ENCODE data around the gene LMF1. TPM values are rescaled to one million over a fixed set of nuclear protein-coding genes. Genes with fewer than 3 reads are reported as not detected.

Gene LMF1
- total and polyA plus RNA-seq, 2 of the 4 experiments (the other 2 are of a cell fraction) = 7.7 to 13.1 TPM

DNA sequence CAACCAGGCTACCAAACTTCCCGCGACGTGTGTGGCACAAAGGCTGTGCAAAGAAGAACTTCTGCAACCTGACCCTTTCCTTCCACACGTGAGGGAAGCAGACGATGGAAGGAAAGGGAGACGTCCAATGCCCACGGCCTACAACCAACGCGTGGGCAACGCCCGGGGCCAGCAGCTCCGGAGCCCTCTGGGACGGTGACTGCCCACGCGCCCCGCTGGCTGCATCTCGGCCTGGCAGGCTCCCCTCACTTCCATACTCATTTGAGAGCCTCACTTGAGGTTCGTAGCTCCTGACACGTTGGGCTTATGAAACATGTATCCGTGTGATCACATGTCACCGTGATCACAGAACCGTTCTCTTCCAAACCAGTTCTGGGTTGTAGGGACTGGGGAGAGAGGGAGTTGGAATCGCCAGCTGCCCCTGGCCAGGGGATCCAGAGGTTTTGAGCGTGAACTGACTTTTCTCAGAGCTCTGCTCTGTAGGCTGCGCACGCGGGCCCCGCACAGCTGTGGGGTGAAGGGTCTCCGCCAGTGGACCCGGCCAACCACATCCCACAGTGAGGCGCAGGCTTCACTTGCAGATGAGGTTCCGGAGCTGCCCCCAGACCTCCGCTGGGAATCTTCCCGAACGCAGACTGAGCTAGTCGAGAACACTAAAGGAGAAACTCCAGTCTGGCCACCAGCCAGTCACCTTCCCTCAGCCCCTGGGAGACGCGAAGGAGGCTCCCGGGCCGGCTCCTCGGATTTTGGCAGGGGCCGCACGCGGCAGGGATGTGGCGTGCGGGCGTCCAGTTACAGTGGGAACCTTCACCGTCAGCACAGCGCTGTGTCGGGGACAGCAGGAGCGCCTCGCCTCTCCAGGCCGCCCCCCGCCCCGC is 1.0 kb downstream of the LMF1 start (continued):
- TF ChIP-seq SMC3 (IDR thresholded peaks at IDR 0.05; ENCODE audit: low read depth, low read length) = no peak
- TF ChIP-seq POLR2A (IDR thresholded peaks at IDR 0.05; ENCODE audit: low read depth, low read length) = no peak
- no peak for TF ChIP-seq FOS (IDR thresholded peaks at IDR 0.05; ENCODE audit: low read depth, low read length)

DNA sequence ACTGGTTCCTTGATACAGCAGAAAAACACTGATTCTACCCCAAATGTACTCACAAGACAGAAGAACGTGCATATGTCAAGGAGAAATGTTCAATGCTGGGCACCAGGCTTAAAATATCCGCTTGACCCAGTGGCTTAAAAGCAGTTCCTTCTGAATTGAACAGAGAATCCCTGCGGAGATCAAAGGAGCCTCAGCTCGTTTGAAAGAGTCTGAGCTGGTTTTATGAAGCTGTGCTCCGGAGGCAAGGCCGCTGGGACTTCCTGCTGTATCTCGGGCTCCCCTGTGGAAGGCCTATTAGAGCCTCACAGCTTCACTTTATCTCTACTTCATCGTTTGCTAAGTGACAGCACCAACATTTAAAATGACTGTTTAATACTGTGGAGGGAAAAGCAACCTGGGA is 2.2 kb downstream of the LMF1 start:
- Histone ChIP-seq H4K91ac (ENCODE audit: insufficient read depth, low read depth, low read length) (no peak overlapping the region), H4K5ac (ENCODE audit: low read depth, low read length) (no peak overlapping the region), H2AK9ac (replicated peaks; ENCODE audit: low read depth, low read length, poor library complexity) (no peak overlapping the region), H4K20me1 (ENCODE audit: insufficient read depth, low read length) (0 out of 2 replicates have a peak, but pooled peaks cover under 1% of the 10 kb centered on the region), H2AFZ (replicated peaks; ENCODE audit: low read length, poor library complexity) (no peak overlapping the region), H3K36me3 (ENCODE audit: control insufficient read depth, insufficient read depth, low read length) (peaks cover 12% of the 10 kb centered on the region; the same call in 1 of the 2 replicates), H3K56ac (ENCODE audit: extremely low read depth, insufficient read depth, low read length) (no peak overlapping the region), H3K9me3 (ENCODE audit: control insufficient read depth, insufficient read depth, low read length) (peaks cover 12% of the 10 kb centered on the region; the same call in 1 of the 2 replicates), H3K27me3 (ENCODE audit: control insufficient read depth, insufficient read depth, low read length) (peaks cover 10% of the 10 kb centered on the region; the same call in 1 of the 2 replicates), H3K9ac (ENCODE audit: low read depth, low read length) (no peak overlapping the region), H4K8ac (ENCODE audit: low read depth in 2 of 2, low read length in 2 of 2) (no peak overlapping the region), H3K4ac (ENCODE audit: low read depth, low read length) (no peak overlapping the region), H2BK5ac (ENCODE audit: low read depth, low read length, poor library complexity, severe bottlenecking) (no peak overlapping the region), H3K79me1 (ENCODE audit: low read depth in 1 of 2, low read length in 2 of 2) (peaks cover 11 to 14% of the 10 kb centered on the region in 2 experiments), H3K23ac (ENCODE audit: low read depth, low read length) (no peak overlapping the region), H2BK15ac (ENCODE audit: low read depth, low read length) (no peak overlapping the region), H3K14ac (replicated peaks; ENCODE audit: low read depth, low read length) (no peak overlapping the region), H3K9me1 (ENCODE audit: insufficient read depth, low read length) (peaks cover 7% of the 10 kb centered on the region), H3K27ac (ENCODE audit: insufficient read depth, low read length) (no peak overlapping the region), H3K4me2 (ENCODE audit: low read depth, low read length) (no peak overlapping the region), H3K18ac (ENCODE audit: low read depth, low read length) (no peak overlapping the region), H2BK120ac (ENCODE audit: low read depth, low read length) (no peak overlapping the region), H3K4me1 (ENCODE audit: control insufficient read depth, insufficient read depth, low read length) (peaks cover 8% of the 10 kb centered on the region), H3K4me3 (ENCODE audit: insufficient read depth, low read depth, low read length) (no peak overlapping the region), H2BK20ac (ENCODE audit: low read depth, low read length) (no peak overlapping the region), H2AK5ac (ENCODE audit: low read depth, low read length) (no peak overlapping the region)
- 57% methylated on average over 3 of the region's 8 CpGs; no CpG with 5 or more reads in 1 of the 2 experiments for WGBS, 2 experiments (ENCODE audit: extremely low coverage in 2 of 2, insufficient read length in 1 of 2)
- ChIA-PET CTCF (no interaction called here), POLR2A (ENCODE audit: unreplicated experiment) (no interaction called here)
- TF ChIP-seq, protein P1, sequence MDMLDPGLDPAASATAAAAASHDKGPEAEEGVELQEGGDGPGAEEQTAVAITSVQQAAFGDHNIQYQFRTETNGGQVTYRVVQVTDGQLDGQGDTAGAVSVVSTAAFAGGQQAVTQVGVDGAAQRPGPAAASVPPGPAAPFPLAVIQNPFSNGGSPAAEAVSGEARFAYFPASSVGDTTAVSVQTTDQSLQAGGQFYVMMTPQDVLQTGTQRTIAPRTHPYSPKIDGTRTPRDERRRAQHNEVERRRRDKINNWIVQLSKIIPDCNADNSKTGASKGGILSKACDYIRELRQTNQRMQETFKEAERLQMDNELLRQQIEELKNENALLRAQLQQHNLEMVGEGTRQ (IDR thresholded peaks at IDR 0.05; ENCODE audit: low read depth, low read length) = no peak
- TF ChIP-seq SMC3 (IDR thresholded peaks at IDR 0.05; ENCODE audit: low read depth, low read length) (no peak), MAFK (IDR thresholded peaks at IDR 0.05; ENCODE audit: low read depth, low read length) (no peak), CHD1 (IDR thresholded peaks at IDR 0.05; ENCODE audit: low read depth, low read length) (no peak), MAZ (IDR thresholded peaks at IDR 0.05; ENCODE audit: borderline replicate concordance, low read depth, low read length) (no peak), NFE2L2 (IDR thresholded peaks at IDR 0.05; ENCODE audit: low read depth, low read length) (no peak)
- TF ChIP-seq, protein P2, sequence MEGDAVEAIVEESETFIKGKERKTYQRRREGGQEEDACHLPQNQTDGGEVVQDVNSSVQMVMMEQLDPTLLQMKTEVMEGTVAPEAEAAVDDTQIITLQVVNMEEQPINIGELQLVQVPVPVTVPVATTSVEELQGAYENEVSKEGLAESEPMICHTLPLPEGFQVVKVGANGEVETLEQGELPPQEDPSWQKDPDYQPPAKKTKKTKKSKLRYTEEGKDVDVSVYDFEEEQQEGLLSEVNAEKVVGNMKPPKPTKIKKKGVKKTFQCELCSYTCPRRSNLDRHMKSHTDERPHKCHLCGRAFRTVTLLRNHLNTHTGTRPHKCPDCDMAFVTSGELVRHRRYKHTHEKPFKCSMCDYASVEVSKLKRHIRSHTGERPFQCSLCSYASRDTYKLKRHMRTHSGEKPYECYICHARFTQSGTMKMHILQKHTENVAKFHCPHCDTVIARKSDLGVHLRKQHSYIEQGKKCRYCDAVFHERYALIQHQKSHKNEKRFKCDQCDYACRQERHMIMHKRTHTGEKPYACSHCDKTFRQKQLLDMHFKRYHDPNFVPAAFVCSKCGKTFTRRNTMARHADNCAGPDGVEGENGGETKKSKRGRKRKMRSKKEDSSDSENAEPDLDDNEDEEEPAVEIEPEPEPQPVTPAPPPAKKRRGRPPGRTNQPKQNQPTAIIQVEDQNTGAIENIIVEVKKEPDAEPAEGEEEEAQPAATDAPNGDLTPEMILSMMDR (conservative IDR thresholded peaks at IDR 0.05; ENCODE audit: low read depth, low read length) = no peak
- BruUV-seq (replicated peaks) = no TSS peak
- ATAC-seq (ENCODE audit: low read depth) = no peak
- in situ Hi-C loops (cut with MboI; ENCODE audit: low sequenced_read_pairs) = no loop called here
- no peak for DNase-seq
- dilution Hi-C loops (cut with HindIII; ENCODE audit: low sequenced_read_pairs, unreplicated experiment) = no loop called here
- intact Hi-C loops (cut with micrococcal nuclease) = no loop called here
